GM21786 (cell line): ENCODE measurements around the gene EIF4H.
A peak's percentile ranks its signal among the peaks of the same experiment; 100 is the strongest.
"Not testable (repeated sequence)": the region's sequence is repeated elsewhere in the genome, so short reads cannot be mapped to it uniquely, and the experiment has no call there.

ENCODE experiments used
- ATAC-seq: cut with Tn5 transposase; IDR thresholded peaks from one replicate; pipeline ENCODE4 v1.9.1; 2021; ENCODE audit not compliant: unreplicated experiment

Gene EIF4H

GRCh38 chr7:74223711-74224510 lies 49.8 kb downstream of the EIF4H start:
- ATAC-seq: no peak

- no peak for ATAC-seq
Measured at GRCh38 chr7:74224511-74224832, 50.3 kb downstream of the EIF4H start.

- ATAC-seq: not testable (repeated sequence)
Measured at GRCh38 chr7:74224907-74225306, 50.8 kb downstream of the EIF4H start.

- no peak for ATAC-seq
Measured at GRCh38 chr7:74225400-74225799, 51.2 kb downstream of the EIF4H start.

- no peak for ATAC-seq
Measured at GRCh38 chr7:74226633-74227032, 52.5 kb downstream of the EIF4H start.

GRCh38 chr7:74228951-74229900 lies 55.1 kb downstream of the EIF4H start:
- ATAC-seq: no peak

- no peak for ATAC-seq
Measured at GRCh38 chr7:74230446-74231231, 56.5 kb downstream of the EIF4H start.

GRCh38 chr7:74231232-74231590 lies 57.1 kb downstream of the EIF4H start:
- ATAC-seq: peak; percentile 80

- ATAC-seq: no peak
Measured at GRCh38 chr7:74233655-74234285, 59.6 kb downstream of the EIF4H start.

- ATAC-seq: no peak
Measured at GRCh38 chr7:74235518-74236268, 61.5 kb downstream of the EIF4H start.

- no peak for ATAC-seq
Measured at GRCh38 chr7:74236284-74236683, 62.1 kb downstream of the EIF4H start.

- no peak for ATAC-seq
Measured at GRCh38 chr7:74240482-74240881, 66.3 kb downstream of the EIF4H start.

GRCh38 chr7:74242122-74242443 lies 67.9 kb downstream of the EIF4H start:
- ATAC-seq: no peak

- no peak for ATAC-seq
Measured at GRCh38 chr7:74246497-74246896, 72.3 kb downstream of the EIF4H start.
